ENCODE measurements around the gene PCSK5. TPM values are rescaled to one million over a fixed set of nuclear protein-coding genes. Genes with fewer than 3 reads are reported as not detected.
"Not testable (repeated sequence)": the region's sequence is repeated elsewhere in the genome, so short reads cannot be mapped to it uniquely, and the experiment has no call there.

Gene PCSK5
- total RNA-seq, 5 donors from 2014 or later (not counting 1 experiment from before 2014, with no cell fraction given) = 9.1 to 24.1 (median 12.7) TPM

GRCh38 chr9:76324030-76324429 is 433.6 kb downstream of the PCSK5 start:
- H3K36me3 ChIP-seq (ENCODE audit: control insufficient read depth in 2 of 2, extremely low read depth in 1 of 2, insufficient read depth in 1 of 2, low read length in 1 of 2); H3K9me3 Mint-ChIP-seq; H3K27ac Mint-ChIP-seq; POLR2A ChIA-PET; H3K4me1 ChIP-seq (ENCODE audit: control insufficient read depth in 1 of 2, extremely low read depth in 1 of 2, insufficient read depth in 2 of 2, low read length in 2 of 2); H3K27ac ChIP-seq (ENCODE audit: low read length); H3K4me3 Mint-ChIP-seq; DNase-seq; H3K4me1 Mint-ChIP-seq; H3K4me3 ChIP-seq (ENCODE audit: control insufficient read depth in 1 of 2, extremely low read depth in 1 of 2, low read length in 1 of 2); ATAC-seq (replicated peaks in 1 of 4); H3K36me3 Mint-ChIP-seq; H3K9me3 ChIP-seq; CTCF ChIA-PET: not testable (repeated sequence)
- H3K27me3 ChIP-seq (replicated peaks in 1 of 2; ENCODE audit: control insufficient read depth in 2 of 2, extremely low read depth in 1 of 2, insufficient read depth in 2 of 2, low read length in 1 of 2) = peaks cover 0 to 15% of the 10 kb centered on the region in 2 experiments
- 93% methylated on average over 6 of the region's 7 CpGs for whole genome bisulfite sequencing (ENCODE audit: insufficient coverage)
- peaks cover 8 to 12% of the 10 kb centered on the region in 2 donors for H3K27me3 Mint-ChIP-seq

GRCh38 chr9:76330034-76330433 is 439.6 kb downstream of the PCSK5 start:
- Mint-ChIP-seq H3K27ac (no peak overlapping the region), H3K36me3 (no peaks in the 10 kb centered on the region)
- CTCF ChIA-PET = interaction anchor here in 1 of 2 donors (0.5 kb wide), 1 partner anchor 73 kb away, joined by 3 read pairs; no protein-coding TSS in a partner anchor

GRCh38 chr9:76333388-76333787 is 442.9 kb downstream of the PCSK5 start:
- no peaks in the 10 kb centered on the region for H3K9me3 ChIP-seq
- no peak overlapping the region for H3K27ac Mint-ChIP-seq
- H3K27me3 Mint-ChIP-seq = peaks cover 8 to 21% of the 10 kb centered on the region in 2 donors
- ChIA-PET CTCF (no interaction called here), POLR2A (no interaction called here)
- no peaks in the 10 kb centered on the region for H3K4me1 Mint-ChIP-seq
- peaks cover 0 to 5% of the 10 kb centered on the region in 2 experiments for H3K27me3 ChIP-seq (replicated peaks in 1 of 2; ENCODE audit: control insufficient read depth in 2 of 2, extremely low read depth in 1 of 2, insufficient read depth in 2 of 2, low read length in 1 of 2)
- H3K27ac ChIP-seq (ENCODE audit: low read length) = no peak overlapping the region
- no peak overlapping the region for H3K4me3 ChIP-seq (ENCODE audit: control insufficient read depth in 1 of 2, extremely low read depth in 1 of 2, low read length in 1 of 2)
- DNase-seq (no peak), ATAC-seq (replicated peaks in 1 of 4) (no peak)
- H3K4me3 Mint-ChIP-seq = no peak overlapping the region
- no peaks in the 10 kb centered on the region for H3K36me3 Mint-ChIP-seq
- no peaks in the 10 kb centered on the region for H3K9me3 Mint-ChIP-seq
- whole genome bisulfite sequencing (ENCODE audit: insufficient coverage) = no CpG with 5 or more reads among the region's 3 CpGs
- H3K4me1 ChIP-seq (ENCODE audit: control insufficient read depth in 1 of 2, extremely low read depth in 1 of 2, insufficient read depth in 2 of 2, low read length in 2 of 2) = no peaks in the 10 kb centered on the region
- no peaks in the 10 kb centered on the region for H3K36me3 ChIP-seq (ENCODE audit: control insufficient read depth in 2 of 2, extremely low read depth in 1 of 2, insufficient read depth in 1 of 2, low read length in 1 of 2)

More at GRCh38 chr9:76330034-76330433, 439.6 kb downstream of the PCSK5 start:
- no peaks in the 10 kb centered on the region for H3K9me3 Mint-ChIP-seq
- no CpG with 5 or more reads among the region's 1 CpG for WGBS (ENCODE audit: insufficient coverage)
- POLR2A ChIA-PET = interaction anchor here in 1 of 2 donors (0.7 kb wide), 1 partner anchor 131 kb away, joined by 3 read pairs; no protein-coding TSS in a partner anchor
- no peak overlapping the region for H3K27ac ChIP-seq (ENCODE audit: low read length)
- DNase-seq (no peak), ATAC-seq (replicated peaks in 1 of 4) (no peak)
- H3K36me3 ChIP-seq (ENCODE audit: control insufficient read depth in 2 of 2, extremely low read depth in 1 of 2, insufficient read depth in 1 of 2, low read length in 1 of 2) = no peaks in the 10 kb centered on the region
- H3K4me1 Mint-ChIP-seq = no peaks in the 10 kb centered on the region
- H3K4me3 Mint-ChIP-seq = no peak overlapping the region
- H3K9me3 ChIP-seq = no peaks in the 10 kb centered on the region
- no peaks in the 10 kb centered on the region for H3K4me1 ChIP-seq (ENCODE audit: control insufficient read depth in 1 of 2, extremely low read depth in 1 of 2, insufficient read depth in 2 of 2, low read length in 2 of 2)
- no peak overlapping the region for H3K4me3 ChIP-seq (ENCODE audit: control insufficient read depth in 1 of 2, extremely low read depth in 1 of 2, low read length in 1 of 2)
- H3K27me3 ChIP-seq (replicated peaks in 1 of 2; ENCODE audit: control insufficient read depth in 2 of 2, extremely low read depth in 1 of 2, insufficient read depth in 2 of 2, low read length in 1 of 2) = peaks cover 0 to 12% of the 10 kb centered on the region in 2 experiments
- peaks cover 10 to 12% of the 10 kb centered on the region in 2 donors for H3K27me3 Mint-ChIP-seq

GRCh38 chr9:76333964-76334363 is 443.5 kb downstream of the PCSK5 start:
- Mint-ChIP-seq H3K4me1 (no peaks in the 10 kb centered on the region), H3K27me3 (peaks cover 14 to 27% of the 10 kb centered on the region in 2 donors), H3K4me3 (no peak overlapping the region), H3K36me3 (no peaks in the 10 kb centered on the region), H3K27ac (no peak overlapping the region), H3K9me3 (peaks cover 0 to 2% (median 0%) of the 10 kb centered on the region in 3 donors)
- ChIA-PET POLR2A (no interaction called here), CTCF (no interaction called here)
- H3K9me3 ChIP-seq = no peaks in the 10 kb centered on the region
- no peak for DNase-seq
- no peaks in the 10 kb centered on the region for H3K36me3 ChIP-seq (ENCODE audit: control insufficient read depth in 2 of 2, extremely low read depth in 1 of 2, insufficient read depth in 1 of 2, low read length in 1 of 2)
- H3K27ac ChIP-seq (ENCODE audit: low read length) = no peak overlapping the region
- ATAC-seq (replicated peaks in 1 of 4) = no peak
- no peaks in the 10 kb centered on the region for H3K4me1 ChIP-seq (ENCODE audit: control insufficient read depth in 1 of 2, extremely low read depth in 1 of 2, insufficient read depth in 2 of 2, low read length in 2 of 2)
- peaks cover 0 to 7% of the 10 kb centered on the region in 2 experiments for H3K27me3 ChIP-seq (replicated peaks in 1 of 2; ENCODE audit: control insufficient read depth in 2 of 2, extremely low read depth in 1 of 2, insufficient read depth in 2 of 2, low read length in 1 of 2)
- no peak overlapping the region for H3K4me3 ChIP-seq (ENCODE audit: control insufficient read depth in 1 of 2, extremely low read depth in 1 of 2, low read length in 1 of 2)
- WGBS (ENCODE audit: insufficient coverage) = no CpG with 5 or more reads among the region's 7 CpGs

- no peak for ATAC-seq (replicated peaks in 1 of 4)
- ChIA-PET POLR2A (no interaction called here), CTCF (interaction anchor here in 1 of 2 donors (0.6 kb wide), 1 partner anchor 752 kb away, joined by 3 read pairs; no protein-coding TSS in a partner anchor)
- no peaks in the 10 kb centered on the region for H3K4me1 Mint-ChIP-seq
- no peak for DNase-seq
- H3K27me3 ChIP-seq (replicated peaks in 1 of 2; ENCODE audit: control insufficient read depth in 2 of 2, extremely low read depth in 1 of 2, insufficient read depth in 2 of 2, low read length in 1 of 2) = peaks cover 0 to 7% of the 10 kb centered on the region in 2 experiments
- no peaks in the 10 kb centered on the region for H3K4me1 ChIP-seq (ENCODE audit: control insufficient read depth in 1 of 2, extremely low read depth in 1 of 2, insufficient read depth in 2 of 2, low read length in 2 of 2)
- H3K4me3 Mint-ChIP-seq = no peak overlapping the region
- H3K27ac Mint-ChIP-seq = no peak overlapping the region
- H3K36me3 Mint-ChIP-seq = no peaks in the 10 kb centered on the region
- WGBS (ENCODE audit: insufficient coverage) = no CpG with 5 or more reads among the region's 1 CpG
- H3K27me3 Mint-ChIP-seq = peaks cover 12 to 27% of the 10 kb centered on the region in 2 donors
- H3K9me3 ChIP-seq = no peaks in the 10 kb centered on the region
- no peak overlapping the region for H3K4me3 ChIP-seq (ENCODE audit: control insufficient read depth in 1 of 2, extremely low read depth in 1 of 2, low read length in 1 of 2)
- no peak overlapping the region for H3K27ac ChIP-seq (ENCODE audit: low read length)
- H3K9me3 Mint-ChIP-seq = peaks cover 0 to 3% (median 0%) of the 10 kb centered on the region in 3 donors
- H3K36me3 ChIP-seq (ENCODE audit: control insufficient read depth in 2 of 2, extremely low read depth in 1 of 2, insufficient read depth in 1 of 2, low read length in 1 of 2) = no peaks in the 10 kb centered on the region
These were observed 445.6 kb downstream of the PCSK5 start for GRCh38 chr9:76336027-76336426.

- H3K36me3 Mint-ChIP-seq = no peaks in the 10 kb centered on the region
- ATAC-seq (replicated peaks in 1 of 4) = no peak
- no peaks in the 10 kb centered on the region for H3K4me1 ChIP-seq (ENCODE audit: control insufficient read depth in 1 of 2, extremely low read depth in 1 of 2, insufficient read depth in 2 of 2, low read length in 2 of 2)
- ChIA-PET POLR2A (no interaction called here), CTCF (interaction anchor here in 1 of 2 donors (0.8 kb wide), 1 partner anchor 25 kb away, joined by 4 read pairs; no protein-coding TSS in a partner anchor)
- H3K4me3 Mint-ChIP-seq = no peak overlapping the region
- H3K9me3 Mint-ChIP-seq = peaks cover 0 to 4% (median under 1%) of the 10 kb centered on the region in 3 donors
- no peak overlapping the region for H3K27ac ChIP-seq (ENCODE audit: low read length)
- no peak for DNase-seq
- H3K36me3 ChIP-seq (ENCODE audit: control insufficient read depth in 2 of 2, extremely low read depth in 1 of 2, insufficient read depth in 1 of 2, low read length in 1 of 2) = no peaks in the 10 kb centered on the region
- H3K9me3 ChIP-seq = no peaks in the 10 kb centered on the region
- no peak overlapping the region for H3K27ac Mint-ChIP-seq
- peaks cover 16 to 32% of the 10 kb centered on the region in 2 donors for H3K27me3 Mint-ChIP-seq
- peaks cover 0 to 6% of the 10 kb centered on the region in 2 experiments for H3K27me3 ChIP-seq (replicated peaks in 1 of 2; ENCODE audit: control insufficient read depth in 2 of 2, extremely low read depth in 1 of 2, insufficient read depth in 2 of 2, low read length in 1 of 2)
- H3K4me3 ChIP-seq (ENCODE audit: control insufficient read depth in 1 of 2, extremely low read depth in 1 of 2, low read length in 1 of 2) = no peak overlapping the region
- WGBS (ENCODE audit: insufficient coverage) = 100% methylated on average over 4 of the region's 6 CpGs
- no peaks in the 10 kb centered on the region for H3K4me1 Mint-ChIP-seq
These were observed 447.9 kb downstream of the PCSK5 start for GRCh38 chr9:76338418-76338817.
